Measurements from ENCODE around the gene ATP2C2.
"Not testable (repeated sequence)": the region's sequence is repeated elsewhere in the genome, so short reads cannot be mapped to it uniquely, and the experiment has no call there.

Gene ATP2C2

GRCh38 chr16:84449156-84450140, 81.1 kb downstream of the ATP2C2 start:
- DNase-seq (ENCODE audit: low read depth in 4 of 4, low spot score in 1 of 4) = no peak

GRCh38 chr16:84450176-84450865, 82.0 kb downstream of the ATP2C2 start:
- DNase-seq (ENCODE audit: low read depth in 4 of 4, low spot score in 1 of 4) = no peak

- DNase-seq (ENCODE audit: low read depth in 4 of 4, low spot score in 1 of 4) = not testable (repeated sequence)
Observed at GRCh38 chr16:84451010-84451676, 82.8 kb downstream of the ATP2C2 start.

- DNase-seq (ENCODE audit: low read depth in 4 of 4, low spot score in 1 of 4) = no peak
Observed at GRCh38 chr16:84451781-84452180, 83.4 kb downstream of the ATP2C2 start.

GRCh38 chr16:84453061-84453752, 84.9 kb downstream of the ATP2C2 start:
- DNase-seq (ENCODE audit: low read depth in 4 of 4, low spot score in 1 of 4) = no peak

- DNase-seq (ENCODE audit: low read depth in 4 of 4, low spot score in 1 of 4) = no peak
Observed at GRCh38 chr16:84454611-84455010, 86.3 kb downstream of the ATP2C2 start.

- no peak for DNase-seq (ENCODE audit: low read depth in 4 of 4, low spot score in 1 of 4)
Observed at GRCh38 chr16:84455031-84455430, 86.7 kb downstream of the ATP2C2 start.

GRCh38 chr16:84458606-84459532, 90.5 kb downstream of the ATP2C2 start:
- no peak for DNase-seq (ENCODE audit: low read depth in 4 of 4, low spot score in 1 of 4)

- DNase-seq (ENCODE audit: low read depth in 4 of 4, low spot score in 1 of 4) = no peak
Observed at GRCh38 chr16:84459533-84459894, 91.2 kb downstream of the ATP2C2 start.

GRCh38 chr16:84459941-84460405, 91.6 kb downstream of the ATP2C2 start:
- no peak for DNase-seq (ENCODE audit: low read depth in 4 of 4, low spot score in 1 of 4)

GRCh38 chr16:84460406-84461028, 92.2 kb downstream of the ATP2C2 start:
- no peak for DNase-seq (ENCODE audit: low read depth in 4 of 4, low spot score in 1 of 4)

GRCh38 chr16:84461029-84461412, 92.7 kb downstream of the ATP2C2 start:
- DNase-seq (ENCODE audit: low read depth in 4 of 4, low spot score in 1 of 4) = no peak

- no peak for DNase-seq (ENCODE audit: low read depth in 4 of 4, low spot score in 1 of 4)
Observed at GRCh38 chr16:84461413-84462295, 93.3 kb downstream of the ATP2C2 start.

- DNase-seq (ENCODE audit: low read depth in 4 of 4, low spot score in 1 of 4) = no peak
Observed at GRCh38 chr16:84462296-84463210, 94.2 kb downstream of the ATP2C2 start.

GRCh38 chr16:84463221-84463620, 94.9 kb downstream of the ATP2C2 start:
- DNase-seq (ENCODE audit: low read depth in 4 of 4, low spot score in 1 of 4) = no peak

GRCh38 chr16:84464116-84464515, 95.8 kb downstream of the ATP2C2 start:
- DNase-seq (ENCODE audit: low read depth in 4 of 4, low spot score in 1 of 4) = no peak

GRCh38 chr16:84465154-84465553, 96.8 kb downstream of the ATP2C2 start:
- DNase-seq (ENCODE audit: low read depth in 4 of 4, low spot score in 1 of 4) = no peak

All from stimulated activated CD4-positive, alpha-beta T cell treated with anti-CD3 and anti-CD28 coated beads, Interleukin-1b, Interleukin-23, amount 100 ng/mL, for 24 hours (primary cell).